K562 (cell line): ENCODE data around the gene UQCRHL. TPM values are rescaled to one million over a fixed set of nuclear protein-coding genes. Genes with fewer than 3 reads are reported as not detected.
A peak's percentile ranks its signal among the peaks of the same experiment; 100 is the strongest.

Experiments
- DNMT1 ChIP-seq: fragments of 450-650 bp; IDR thresholded peaks from 2 replicates; pipeline ENCODE4 v1.6.1; 2016; ENCODE audit warnings: antibody characterized with exemption, mild to moderate bottlenecking
- MEIS2 ChIP-seq: fragments of 450-650 bp; IDR thresholded peaks from 2 replicates; pipeline ENCODE4 v1.6.1; 2014; ENCODE audit warnings: mild to moderate bottlenecking; ENCODE audit not compliant: partially characterized antibody
- NR2C2 ChIP-seq, 2 experiments: fragments of 200-800 bp in 1 of 2; sonication (Bioruptor generic) in 1 of 2; sonication (generic) in 1 of 2; formaldehyde crosslinking in 1 of 2; IDR thresholded peaks; 2 replicates each; pipeline versions ENCODE4 v1.6.1 to v1.8.0; 2016 to 2022; ENCODE audit warnings: mild to moderate bottlenecking in 1 of 2, missing compliant biosample characterization in 1 of 2, missing genetic modification characterization in 1 of 2, missing genetic modification reagents in 1 of 2
- RAD21 ChIP-seq, 2 experiments: fragments of 250-450 bp in 1 of 2; fragments of 450-650 bp in 1 of 2; sonication (Bioruptor Pico) in 1 of 2; formaldehyde crosslinking in 1 of 2; IDR thresholded peaks in 1 of 2; conservative IDR thresholded peaks in 1 of 2; 2 replicates each; pipeline versions ENCODE4 v1.4.0 to v1.8.0; 2020 to 2022; ENCODE audit warnings: mild to moderate bottlenecking in 2 of 2, moderate library complexity in 1 of 2
- RFX5 ChIP-seq: IDR thresholded peaks from 2 replicates; pipeline ENCODE4 v1.6.1; 2011; ENCODE audit warnings: low read depth, mild to moderate bottlenecking, improper control_type of control experiment, low read length
- SMAD4 ChIP-seq: fragments of 250-450 bp; sonication (Bioruptor Pico); conservative IDR thresholded peaks from 2 replicates; pipeline ENCODE4 v1.8.0; 2021; ENCODE audit warnings: inconsistent platforms, mild to moderate bottlenecking, moderate library complexity
- polyA plus RNA-seq, 8 experiments: library from polyadenylated mRNA; depleted of rRNA in 4 of 8; stranded (reverse) in 5 of 8; unstranded in 3 of 8; fragments of >200 nt; fragmentation: Nextera tagmentation in 2 of 8; fragmentation: Illumina TruSeq in 1 of 8; extraction: Ambion mirVana in 2 of 8; extraction: Trizol in 1 of 8; gene quantifications; 2 replicates each; pipeline versions ENCODE4 v1.2.1 to v1.2.3, GENCODE V29; 2011 to 2014; ENCODE audit warnings: inconsistent platforms in 1 of 8, missing spikeins in 1 of 8
- total RNA-seq, 7 experiments: library from RNA; depleted of rRNA in 6 of 7; stranded (reverse); fragments of >200 nt in 6 of 7; fragmentation: Illumina TruSeq in 2 of 7; extraction: Trizol in 2 of 7; gene quantifications; 2 replicates each; pipeline versions ENCODE4 v1.2.1 to v1.2.3, GENCODE V29; 2011 to 2021; ENCODE audit warnings: low replicate concordance in 1 of 7
- TF ChIP-seq, protein P1 (sequence below), 2 experiments: IDR thresholded peaks; 2 replicates each; pipeline ENCODE4 v1.6.1; 2011; ENCODE audit warnings: borderline replicate concordance in 1 of 2, control low read depth in 1 of 2, low read depth in 1 of 2, low read length in 1 of 2, mild to moderate bottlenecking in 1 of 2, mixed read lengths in 1 of 2, moderate library complexity in 1 of 2; ENCODE audit not compliant: insufficient read depth in 1 of 2, insufficient read length in 1 of 2, poor library complexity in 1 of 2, severe bottlenecking in 1 of 2; ENCODE audit errors: extremely low read depth in 1 of 2
- TF ChIP-seq, protein P2 (sequence below): fragments of 450-650 bp; IDR thresholded peaks from 2 replicates; pipeline ENCODE4 v1.6.1; 2016; ENCODE audit warnings: mild to moderate bottlenecking, moderate library complexity
- TF ChIP-seq, protein P3 (sequence below), 2 experiments: fragments of 450-650 bp in 1 of 2; sonication (generic) in 1 of 2; formaldehyde crosslinking in 1 of 2; IDR thresholded peaks in 1 of 2; conservative IDR thresholded peaks in 1 of 2; 2 replicates each; pipeline versions ENCODE4 v1.6.1 to v1.8.1; 2016 to 2023; ENCODE audit warnings: mild to moderate bottlenecking in 2 of 2, moderate library complexity in 2 of 2, inconsistent platforms in 1 of 2, missing genetic modification reagents in 1 of 2

The UQCRHL gene
- total and polyA plus RNA-seq, 9 of the 15 experiments (the other 6 are each of a cell fraction or from before 2014, with no cell fraction given) = 5.1 to 41.3 (median 21.8) TPM

DNA sequence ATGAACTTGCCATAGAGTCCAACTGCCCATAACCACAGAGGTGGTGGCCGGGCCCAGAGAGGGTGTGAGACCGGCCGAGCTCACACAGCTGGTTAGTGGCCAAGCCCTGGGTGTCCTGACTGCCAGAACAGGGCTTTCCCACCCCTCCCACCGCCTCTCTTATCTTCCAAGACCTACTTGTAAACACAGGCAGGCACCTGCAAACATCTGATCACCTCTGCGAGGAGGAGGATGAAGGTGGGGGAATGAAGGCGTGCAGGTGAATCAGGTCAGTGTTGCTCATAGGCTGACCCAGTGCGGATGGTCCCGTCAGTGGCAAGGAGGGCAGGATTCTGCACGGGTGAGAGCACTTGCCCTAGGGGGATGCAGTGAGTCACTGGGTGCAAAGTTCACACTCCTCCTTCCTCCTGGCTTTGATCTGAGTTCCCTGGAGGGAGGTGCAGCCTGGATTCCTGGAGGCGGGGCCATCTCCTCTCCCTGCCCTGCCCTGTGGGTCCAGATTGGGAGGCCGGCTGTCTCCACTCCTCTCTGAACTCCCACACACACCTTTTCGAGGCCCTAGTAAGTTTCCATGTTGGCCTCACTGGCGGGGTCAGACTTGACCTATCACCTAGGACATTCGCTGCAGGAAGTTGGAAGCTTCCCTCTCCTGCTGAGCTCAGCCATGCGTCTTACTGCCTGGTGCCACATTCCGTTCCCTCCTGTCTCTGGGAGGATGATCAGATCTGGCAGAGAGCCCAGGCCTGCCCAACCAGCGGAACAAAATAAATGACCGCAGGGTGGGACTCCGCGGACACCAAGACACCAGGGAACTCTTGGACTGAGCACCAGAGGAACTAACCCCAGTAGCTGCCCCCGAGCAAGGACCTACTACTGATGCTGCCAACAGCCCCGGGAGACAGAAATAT is 7.3 kb downstream of the UQCRHL start (continued):
- TF ChIP-seq, protein P1, sequence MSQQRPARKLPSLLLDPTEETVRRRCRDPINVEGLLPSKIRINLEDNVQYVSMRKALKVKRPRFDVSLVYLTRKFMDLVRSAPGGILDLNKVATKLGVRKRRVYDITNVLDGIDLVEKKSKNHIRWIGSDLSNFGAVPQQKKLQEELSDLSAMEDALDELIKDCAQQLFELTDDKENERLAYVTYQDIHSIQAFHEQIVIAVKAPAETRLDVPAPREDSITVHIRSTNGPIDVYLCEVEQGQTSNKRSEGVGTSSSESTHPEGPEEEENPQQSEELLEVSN (IDR thresholded peaks at IDR 0.05; ENCODE audit: borderline replicate concordance in 1 of 2, extremely low read depth in 1 of 2, insufficient read depth in 1 of 2, insufficient read length in 1 of 2, low read depth in 1 of 2, low read length in 1 of 2, poor library complexity in 1 of 2, severe bottlenecking in 1 of 2) = peak; percentile 18 to 36
- TF ChIP-seq, protein P2, sequence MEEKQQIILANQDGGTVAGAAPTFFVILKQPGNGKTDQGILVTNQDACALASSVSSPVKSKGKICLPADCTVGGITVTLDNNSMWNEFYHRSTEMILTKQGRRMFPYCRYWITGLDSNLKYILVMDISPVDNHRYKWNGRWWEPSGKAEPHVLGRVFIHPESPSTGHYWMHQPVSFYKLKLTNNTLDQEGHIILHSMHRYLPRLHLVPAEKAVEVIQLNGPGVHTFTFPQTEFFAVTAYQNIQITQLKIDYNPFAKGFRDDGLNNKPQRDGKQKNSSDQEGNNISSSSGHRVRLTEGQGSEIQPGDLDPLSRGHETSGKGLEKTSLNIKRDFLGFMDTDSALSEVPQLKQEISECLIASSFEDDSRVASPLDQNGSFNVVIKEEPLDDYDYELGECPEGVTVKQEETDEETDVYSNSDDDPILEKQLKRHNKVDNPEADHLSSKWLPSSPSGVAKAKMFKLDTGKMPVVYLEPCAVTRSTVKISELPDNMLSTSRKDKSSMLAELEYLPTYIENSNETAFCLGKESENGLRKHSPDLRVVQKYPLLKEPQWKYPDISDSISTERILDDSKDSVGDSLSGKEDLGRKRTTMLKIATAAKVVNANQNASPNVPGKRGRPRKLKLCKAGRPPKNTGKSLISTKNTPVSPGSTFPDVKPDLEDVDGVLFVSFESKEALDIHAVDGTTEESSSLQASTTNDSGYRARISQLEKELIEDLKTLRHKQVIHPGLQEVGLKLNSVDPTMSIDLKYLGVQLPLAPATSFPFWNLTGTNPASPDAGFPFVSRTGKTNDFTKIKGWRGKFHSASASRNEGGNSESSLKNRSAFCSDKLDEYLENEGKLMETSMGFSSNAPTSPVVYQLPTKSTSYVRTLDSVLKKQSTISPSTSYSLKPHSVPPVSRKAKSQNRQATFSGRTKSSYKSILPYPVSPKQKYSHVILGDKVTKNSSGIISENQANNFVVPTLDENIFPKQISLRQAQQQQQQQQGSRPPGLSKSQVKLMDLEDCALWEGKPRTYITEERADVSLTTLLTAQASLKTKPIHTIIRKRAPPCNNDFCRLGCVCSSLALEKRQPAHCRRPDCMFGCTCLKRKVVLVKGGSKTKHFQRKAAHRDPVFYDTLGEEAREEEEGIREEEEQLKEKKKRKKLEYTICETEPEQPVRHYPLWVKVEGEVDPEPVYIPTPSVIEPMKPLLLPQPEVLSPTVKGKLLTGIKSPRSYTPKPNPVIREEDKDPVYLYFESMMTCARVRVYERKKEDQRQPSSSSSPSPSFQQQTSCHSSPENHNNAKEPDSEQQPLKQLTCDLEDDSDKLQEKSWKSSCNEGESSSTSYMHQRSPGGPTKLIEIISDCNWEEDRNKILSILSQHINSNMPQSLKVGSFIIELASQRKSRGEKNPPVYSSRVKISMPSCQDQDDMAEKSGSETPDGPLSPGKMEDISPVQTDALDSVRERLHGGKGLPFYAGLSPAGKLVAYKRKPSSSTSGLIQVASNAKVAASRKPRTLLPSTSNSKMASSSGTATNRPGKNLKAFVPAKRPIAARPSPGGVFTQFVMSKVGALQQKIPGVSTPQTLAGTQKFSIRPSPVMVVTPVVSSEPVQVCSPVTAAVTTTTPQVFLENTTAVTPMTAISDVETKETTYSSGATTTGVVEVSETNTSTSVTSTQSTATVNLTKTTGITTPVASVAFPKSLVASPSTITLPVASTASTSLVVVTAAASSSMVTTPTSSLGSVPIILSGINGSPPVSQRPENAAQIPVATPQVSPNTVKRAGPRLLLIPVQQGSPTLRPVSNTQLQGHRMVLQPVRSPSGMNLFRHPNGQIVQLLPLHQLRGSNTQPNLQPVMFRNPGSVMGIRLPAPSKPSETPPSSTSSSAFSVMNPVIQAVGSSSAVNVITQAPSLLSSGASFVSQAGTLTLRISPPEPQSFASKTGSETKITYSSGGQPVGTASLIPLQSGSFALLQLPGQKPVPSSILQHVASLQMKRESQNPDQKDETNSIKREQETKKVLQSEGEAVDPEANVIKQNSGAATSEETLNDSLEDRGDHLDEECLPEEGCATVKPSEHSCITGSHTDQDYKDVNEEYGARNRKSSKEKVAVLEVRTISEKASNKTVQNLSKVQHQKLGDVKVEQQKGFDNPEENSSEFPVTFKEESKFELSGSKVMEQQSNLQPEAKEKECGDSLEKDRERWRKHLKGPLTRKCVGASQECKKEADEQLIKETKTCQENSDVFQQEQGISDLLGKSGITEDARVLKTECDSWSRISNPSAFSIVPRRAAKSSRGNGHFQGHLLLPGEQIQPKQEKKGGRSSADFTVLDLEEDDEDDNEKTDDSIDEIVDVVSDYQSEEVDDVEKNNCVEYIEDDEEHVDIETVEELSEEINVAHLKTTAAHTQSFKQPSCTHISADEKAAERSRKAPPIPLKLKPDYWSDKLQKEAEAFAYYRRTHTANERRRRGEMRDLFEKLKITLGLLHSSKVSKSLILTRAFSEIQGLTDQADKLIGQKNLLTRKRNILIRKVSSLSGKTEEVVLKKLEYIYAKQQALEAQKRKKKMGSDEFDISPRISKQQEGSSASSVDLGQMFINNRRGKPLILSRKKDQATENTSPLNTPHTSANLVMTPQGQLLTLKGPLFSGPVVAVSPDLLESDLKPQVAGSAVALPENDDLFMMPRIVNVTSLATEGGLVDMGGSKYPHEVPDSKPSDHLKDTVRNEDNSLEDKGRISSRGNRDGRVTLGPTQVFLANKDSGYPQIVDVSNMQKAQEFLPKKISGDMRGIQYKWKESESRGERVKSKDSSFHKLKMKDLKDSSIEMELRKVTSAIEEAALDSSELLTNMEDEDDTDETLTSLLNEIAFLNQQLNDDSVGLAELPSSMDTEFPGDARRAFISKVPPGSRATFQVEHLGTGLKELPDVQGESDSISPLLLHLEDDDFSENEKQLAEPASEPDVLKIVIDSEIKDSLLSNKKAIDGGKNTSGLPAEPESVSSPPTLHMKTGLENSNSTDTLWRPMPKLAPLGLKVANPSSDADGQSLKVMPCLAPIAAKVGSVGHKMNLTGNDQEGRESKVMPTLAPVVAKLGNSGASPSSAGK = peak; percentile 22; the same call in 1 of the 2 replicates
- TF ChIP-seq RFX5 (no peak), MEIS2 (peak; percentile 46), RAD21 (CRISPR knock-in tag; conservative IDR thresholded peaks at IDR 0.05 in 1 of 2, IDR thresholded peaks at IDR 0.05 in 1 of 2) (0 out of 4 replicates have a peak, but pooled peaks of 1 of the 2 experiments have one; percentile 10), SMAD4 (CRISPR knock-in tag) (0 out of 2 replicates have a peak, but pooled peaks have one; percentile 68), NR2C2 (CRISPR knock-in tag; IDR thresholded peaks at IDR 0.05) (peak; percentile 94), NR2C2 (tag; IDR thresholded peaks at IDR 0.05) (peak; percentile 93), DNMT1 (no peak)
- TF ChIP-seq, protein P3, sequence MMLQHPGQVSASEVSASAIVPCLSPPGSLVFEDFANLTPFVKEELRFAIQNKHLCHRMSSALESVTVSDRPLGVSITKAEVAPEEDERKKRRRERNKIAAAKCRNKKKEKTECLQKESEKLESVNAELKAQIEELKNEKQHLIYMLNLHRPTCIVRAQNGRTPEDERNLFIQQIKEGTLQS (IDR thresholded peaks at IDR 0.05) = peak; percentile 79
- TF ChIP-seq, protein P3 (CRISPR knock-in tag; conservative IDR thresholded peaks at IDR 0.05) = no peak
